Endodermal cell (in vitro differentiated cells): ENCODE results near the gene DAPK1. TPM values are rescaled to one million over a fixed set of nuclear protein-coding genes. Genes with fewer than 3 reads are reported as not detected.

Experiments
- DNase-seq: peaks from one replicate; pipeline ENCODE4 v3.0.0-alpha.2; 2017
- H3K27ac ChIP-seq: 2 replicates; pipeline ENCODE4 v1.5.1; 2013; ENCODE audit warnings: mild to moderate bottlenecking, low read depth, low read length, moderate library complexity
- H3K27me3 ChIP-seq: 2 replicates; pipeline ENCODE4 v1.6.1; 2013; ENCODE audit warnings: mild to moderate bottlenecking, low read length, moderate library complexity; ENCODE audit not compliant: insufficient read depth, control insufficient read depth, poor library complexity, severe bottlenecking
- H3K36me3 ChIP-seq: 2 replicates; pipeline ENCODE4 v1.7.0; 2013; ENCODE audit warnings: mild to moderate bottlenecking, low read length, moderate library complexity; ENCODE audit not compliant: control insufficient read depth, insufficient read depth
- H3K4me1 ChIP-seq: one replicate; pipeline ENCODE4 v1.7.0; 2013; ENCODE audit warnings: low read length; ENCODE audit not compliant: control insufficient read depth, insufficient read depth
- H3K4me3 ChIP-seq: 2 replicates; pipeline ENCODE4 v1.5.1; 2013; ENCODE audit warnings: mild to moderate bottlenecking, low read length, moderate library complexity
- H3K9ac ChIP-seq: 2 replicates; pipeline ENCODE4 v1.6.1; 2013; ENCODE audit warnings: mild to moderate bottlenecking, low read length, moderate library complexity; ENCODE audit not compliant: poor library complexity, severe bottlenecking; ENCODE audit errors: extremely low read depth
- H3K9me3 ChIP-seq: 2 replicates; pipeline ENCODE4 v1.6.1; 2013; ENCODE audit warnings: mild to moderate bottlenecking, low read length, moderate library complexity; ENCODE audit not compliant: control insufficient read depth
- H3K27ac Mint-ChIP-seq: 2 replicates; pipeline ENCODE4 v1.8.0; 2020; ENCODE audit warnings: mixed read lengths
- H3K27me3 Mint-ChIP-seq: 2 replicates; pipeline ENCODE4 v1.8.0; 2021; ENCODE audit warnings: mild to moderate bottlenecking, mixed read lengths; ENCODE audit not compliant: insufficient read depth
- H3K36me3 Mint-ChIP-seq: 2 replicates; pipeline ENCODE4 v1.8.0; 2020; ENCODE audit warnings: low read depth, mixed read lengths
- H3K4me1 Mint-ChIP-seq: 2 replicates; pipeline ENCODE4 v1.8.0; 2020; ENCODE audit warnings: mixed read lengths
- H3K4me3 Mint-ChIP-seq: 2 replicates; pipeline ENCODE4 v1.8.0; 2020; ENCODE audit warnings: mild to moderate bottlenecking, moderate library complexity, mixed read lengths
- H3K9me3 Mint-ChIP-seq: 2 replicates; pipeline ENCODE4 v1.8.0; 2020; ENCODE audit warnings: mild to moderate bottlenecking, mixed read lengths
- WGBS, 2 experiments: methylation state at CpG; one replicate each; pipeline versions ENCODE4 v1.1.5 to v1.1.7; 2013; ENCODE audit warnings: missing lambda C conversion rate in 2 of 2, mixed read lengths in 1 of 2; ENCODE audit not compliant: insufficient coverage in 1 of 2, insufficient read length in 1 of 2; 5-methylcytosine and 5-hydroxymethylcytosine counted together
- total RNA-seq, 2 donors: library from RNA; stranded (reverse); fragmentation: NEBNext Ultra II Directional in 1 of 2; extraction: Animal tissue kit (Norgen Biotek cat#: 25700) in 1 of 2; gene quantifications; 2 replicates in 1 of 2; 3 replicates in 1 of 2; pipeline ENCODE4 v1.2.1, GENCODE V29; 2021
- TF ChIP-seq, protein P1 (sequence below): fragments of 200-600 bp; sonication (generic); conservative IDR thresholded peaks from 2 replicates; pipeline ENCODE4 v1.5.0; 2021; ENCODE audit warnings: antibody characterized with exemption, mild to moderate bottlenecking

The DAPK1 gene
- total RNA-seq, 2 donors from 2014 or later, result 117 to 139 TPM

DNA sequence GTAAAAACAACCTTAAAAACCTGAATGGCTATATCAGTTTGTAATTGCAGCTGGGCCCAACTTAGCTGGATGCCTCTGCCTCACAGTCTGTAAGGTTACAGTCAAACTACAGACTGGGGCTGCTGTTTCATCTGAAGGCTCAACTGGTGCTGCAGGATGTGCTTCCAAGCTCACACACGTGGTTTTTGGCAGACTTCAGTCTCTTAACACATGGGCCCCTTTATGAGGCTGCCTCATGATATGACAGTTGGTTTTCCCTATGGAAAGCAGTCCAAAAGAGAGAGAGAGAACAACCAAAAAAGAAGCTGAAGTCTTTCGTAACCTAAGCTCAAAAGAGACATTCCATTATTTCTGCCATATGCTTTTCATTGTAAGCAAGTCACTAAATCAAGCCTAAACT is 255.6 kb downstream of the DAPK1 start:
- no peaks in the 10 kb centered on the region for H3K27me3 Mint-ChIP-seq
- H3K4me1 ChIP-seq, result no peaks in the 10 kb centered on the region

More for the DNA sequence above, 255.6 kb downstream of the DAPK1 start:
- Histone ChIP-seq H3K9ac (no peak overlapping the region), H3K27ac (no peak overlapping the region), H3K36me3 (no peaks in the 10 kb centered on the region), H3K4me3 (no peak overlapping the region), H3K27me3 (no peaks in the 10 kb centered on the region), H3K9me3 (peaks cover 11% of the 10 kb centered on the region)
- TF ChIP-seq, protein P1, sequence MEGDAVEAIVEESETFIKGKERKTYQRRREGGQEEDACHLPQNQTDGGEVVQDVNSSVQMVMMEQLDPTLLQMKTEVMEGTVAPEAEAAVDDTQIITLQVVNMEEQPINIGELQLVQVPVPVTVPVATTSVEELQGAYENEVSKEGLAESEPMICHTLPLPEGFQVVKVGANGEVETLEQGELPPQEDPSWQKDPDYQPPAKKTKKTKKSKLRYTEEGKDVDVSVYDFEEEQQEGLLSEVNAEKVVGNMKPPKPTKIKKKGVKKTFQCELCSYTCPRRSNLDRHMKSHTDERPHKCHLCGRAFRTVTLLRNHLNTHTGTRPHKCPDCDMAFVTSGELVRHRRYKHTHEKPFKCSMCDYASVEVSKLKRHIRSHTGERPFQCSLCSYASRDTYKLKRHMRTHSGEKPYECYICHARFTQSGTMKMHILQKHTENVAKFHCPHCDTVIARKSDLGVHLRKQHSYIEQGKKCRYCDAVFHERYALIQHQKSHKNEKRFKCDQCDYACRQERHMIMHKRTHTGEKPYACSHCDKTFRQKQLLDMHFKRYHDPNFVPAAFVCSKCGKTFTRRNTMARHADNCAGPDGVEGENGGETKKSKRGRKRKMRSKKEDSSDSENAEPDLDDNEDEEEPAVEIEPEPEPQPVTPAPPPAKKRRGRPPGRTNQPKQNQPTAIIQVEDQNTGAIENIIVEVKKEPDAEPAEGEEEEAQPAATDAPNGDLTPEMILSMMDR, result no peak
- Mint-ChIP-seq H3K4me3 (no peak overlapping the region), H3K9me3 (peaks cover 11% of the 10 kb centered on the region), H3K27ac (no peak overlapping the region), H3K4me1 (peaks cover 6% of the 10 kb centered on the region), H3K36me3 (no peaks in the 10 kb centered on the region)
- DNase-seq, result no peak
- 68 to 80% methylated on average over 1 to 2 of the region's 2 CpGs for WGBS, 2 experiments

Other genes starting within 250 kb of the DAPK1 start
- 100 to 1,000 TPM in 1 of 2 donors, 10 to 100 TPM in 1; 81.2 to 131 TPM for gene CTSL, start 228.3 kb downstream of the DAPK1 start, total RNA-seq